ENCODE measurements around the gene CELF2.

CELF2 gene

DNA sequence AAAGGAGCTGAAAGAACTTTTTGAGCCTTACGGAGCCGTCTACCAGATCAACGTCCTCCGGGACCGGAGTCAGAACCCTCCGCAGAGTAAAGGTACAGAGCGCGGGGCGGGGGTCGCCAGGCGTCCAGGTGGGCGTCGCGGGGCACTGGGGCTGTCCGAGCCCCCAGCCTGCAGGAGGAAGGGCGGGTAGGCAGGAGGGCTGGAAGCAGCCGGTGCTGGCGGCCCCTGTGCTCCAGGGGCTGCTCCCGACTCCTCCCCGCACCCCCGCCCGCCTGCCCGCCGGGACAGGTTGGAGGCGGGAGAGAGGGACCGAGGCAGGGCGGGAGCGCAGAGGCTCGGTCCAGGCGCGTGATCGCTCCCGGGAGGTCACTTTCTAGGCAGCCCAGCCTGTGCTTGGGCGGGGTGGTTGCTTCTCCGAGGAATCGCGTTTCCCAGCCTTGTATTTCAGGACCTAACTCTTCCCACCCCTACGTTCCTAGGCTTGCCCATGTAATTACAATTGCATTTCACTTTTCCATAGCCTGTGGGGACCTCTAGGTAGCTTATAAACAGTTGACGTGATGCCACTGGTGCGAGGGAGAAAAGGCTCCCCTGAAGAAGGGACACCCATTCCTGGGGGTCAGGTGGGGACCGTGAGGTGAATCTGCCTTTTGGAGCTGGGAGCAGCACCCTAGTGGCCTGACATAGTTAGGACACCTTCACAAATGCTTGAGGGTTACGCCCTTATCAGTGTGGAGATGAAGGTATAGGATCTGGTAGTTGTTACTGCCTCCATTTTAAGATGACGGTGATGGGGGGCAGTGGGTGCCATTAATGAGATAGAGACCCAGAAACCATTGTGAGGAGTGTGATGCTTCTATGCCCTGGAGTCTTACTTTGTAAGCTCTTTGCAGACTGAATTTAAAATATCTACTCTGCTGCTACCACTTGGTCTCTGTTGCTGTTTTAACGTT, 148.2 kb downstream of the CELF2 start:
- no peak overlapping the region for H3K27ac ChIP-seq
- TF ChIP-seq, protein P1, sequence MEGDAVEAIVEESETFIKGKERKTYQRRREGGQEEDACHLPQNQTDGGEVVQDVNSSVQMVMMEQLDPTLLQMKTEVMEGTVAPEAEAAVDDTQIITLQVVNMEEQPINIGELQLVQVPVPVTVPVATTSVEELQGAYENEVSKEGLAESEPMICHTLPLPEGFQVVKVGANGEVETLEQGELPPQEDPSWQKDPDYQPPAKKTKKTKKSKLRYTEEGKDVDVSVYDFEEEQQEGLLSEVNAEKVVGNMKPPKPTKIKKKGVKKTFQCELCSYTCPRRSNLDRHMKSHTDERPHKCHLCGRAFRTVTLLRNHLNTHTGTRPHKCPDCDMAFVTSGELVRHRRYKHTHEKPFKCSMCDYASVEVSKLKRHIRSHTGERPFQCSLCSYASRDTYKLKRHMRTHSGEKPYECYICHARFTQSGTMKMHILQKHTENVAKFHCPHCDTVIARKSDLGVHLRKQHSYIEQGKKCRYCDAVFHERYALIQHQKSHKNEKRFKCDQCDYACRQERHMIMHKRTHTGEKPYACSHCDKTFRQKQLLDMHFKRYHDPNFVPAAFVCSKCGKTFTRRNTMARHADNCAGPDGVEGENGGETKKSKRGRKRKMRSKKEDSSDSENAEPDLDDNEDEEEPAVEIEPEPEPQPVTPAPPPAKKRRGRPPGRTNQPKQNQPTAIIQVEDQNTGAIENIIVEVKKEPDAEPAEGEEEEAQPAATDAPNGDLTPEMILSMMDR (conservative IDR thresholded peaks at IDR 0.05): no peak

DNA sequence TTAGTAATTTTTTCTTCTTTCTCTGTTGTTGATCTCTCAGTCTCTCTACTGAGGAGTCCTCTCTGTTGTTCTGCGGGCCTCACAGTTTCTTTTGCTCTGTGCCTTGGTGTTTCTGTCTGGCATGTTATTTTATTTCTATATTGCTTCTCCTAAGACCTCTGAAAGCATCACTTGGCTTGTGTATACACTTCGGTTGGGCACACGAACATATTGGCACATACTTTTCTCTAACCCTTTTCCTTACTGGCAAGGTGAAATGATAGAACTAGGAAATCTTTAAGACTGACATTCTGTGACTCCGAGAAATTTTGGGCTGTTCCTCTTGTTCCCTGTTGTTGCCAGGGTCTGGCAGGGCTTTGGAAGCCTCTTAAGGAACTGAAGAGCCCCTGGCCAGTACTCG, 148.9 kb downstream of the CELF2 start:
- TF ChIP-seq, protein P1 (conservative IDR thresholded peaks at IDR 0.05): no peak
- no peak overlapping the region for H3K27ac ChIP-seq

DNA sequence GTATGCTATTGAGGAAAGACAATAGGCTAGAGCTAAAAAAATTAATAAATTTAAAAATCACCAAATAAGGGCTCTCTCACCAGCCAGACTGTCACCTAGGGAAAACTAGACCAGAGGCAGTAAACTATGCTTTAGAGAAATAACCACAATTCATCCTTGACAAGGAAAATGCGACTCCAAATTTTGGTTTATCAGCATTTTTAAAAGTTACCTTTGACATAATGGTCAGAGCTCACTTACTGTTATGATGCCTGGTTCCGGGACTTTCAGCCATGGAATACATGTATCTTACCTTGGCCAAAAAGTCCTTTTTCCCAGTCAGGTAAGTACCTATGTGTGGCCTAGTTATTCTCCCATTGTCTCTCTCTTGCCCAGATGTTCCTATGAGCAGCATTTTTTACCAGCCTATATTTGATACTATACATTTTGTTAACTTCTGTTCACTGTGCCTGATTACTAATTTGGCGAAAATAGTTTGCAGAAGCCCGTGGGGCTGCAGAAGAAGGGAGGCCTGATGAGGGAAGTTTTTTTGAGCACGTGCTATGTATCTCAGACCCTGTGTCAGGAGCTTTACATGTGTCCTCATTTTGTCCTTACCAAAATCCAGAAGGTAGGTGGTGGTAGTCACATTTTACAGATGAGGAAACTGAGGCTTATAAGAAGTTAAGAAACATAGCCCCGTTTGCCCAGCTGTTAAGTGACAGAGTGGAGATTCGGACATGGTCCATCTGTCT, 149.7 kb downstream of the CELF2 start:
- TF ChIP-seq, protein P1 (conservative IDR thresholded peaks at IDR 0.05): no peak
- H3K27ac ChIP-seq: no peak overlapping the region

DNA sequence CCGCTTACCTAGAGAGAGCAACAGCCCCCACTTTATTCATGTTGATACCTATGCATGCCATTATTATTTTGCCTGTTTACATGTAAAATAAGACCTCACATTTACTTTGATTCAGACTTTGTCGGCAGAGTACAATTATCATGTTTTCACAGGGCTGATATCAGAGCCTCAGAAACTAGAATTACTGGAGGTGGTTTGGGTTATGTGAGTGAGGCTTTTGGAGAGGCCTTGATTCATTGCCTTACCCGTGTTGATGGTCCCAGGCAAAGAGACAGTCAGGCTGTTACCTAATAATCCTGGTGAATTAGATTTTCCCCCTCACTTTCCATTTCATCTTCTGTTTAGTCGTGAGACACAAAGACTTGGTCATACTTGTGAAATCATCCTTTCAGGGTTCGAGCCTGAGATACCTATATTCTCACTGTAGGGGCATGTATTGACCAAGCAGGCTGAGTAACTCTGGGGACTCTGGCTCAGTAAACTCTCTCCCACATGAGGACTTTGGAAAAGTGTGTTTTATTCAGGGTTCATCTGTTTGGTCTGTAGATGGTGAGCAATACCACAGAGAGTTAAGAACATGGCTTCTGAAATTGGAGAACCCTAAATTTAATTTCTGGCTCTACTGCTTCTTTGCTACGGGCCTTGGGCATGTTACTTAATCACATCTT, 150.9 kb downstream of the CELF2 start:
- TF ChIP-seq, protein P1 (conservative IDR thresholded peaks at IDR 0.05): no peak
- no peak overlapping the region for H3K27ac ChIP-seq

DNA sequence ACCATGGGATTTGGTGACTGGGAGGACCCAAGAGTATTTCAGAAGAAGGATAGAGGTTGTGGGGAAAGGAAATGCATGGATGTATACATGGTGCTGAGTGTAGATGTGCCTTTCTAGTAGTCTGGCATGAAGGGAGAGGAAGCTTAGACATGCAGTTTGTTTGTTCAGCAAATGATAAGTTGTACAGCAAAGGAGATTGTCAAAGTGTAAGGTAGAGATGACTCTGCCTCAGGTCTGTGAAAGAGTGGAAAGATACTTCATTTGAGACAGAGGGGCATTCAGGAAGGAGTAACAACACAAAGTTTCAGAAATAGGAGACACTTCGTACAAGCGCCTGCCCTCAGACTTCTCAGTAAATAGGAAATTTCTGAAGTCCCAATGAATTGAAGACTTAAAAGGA, 152.3 kb downstream of the CELF2 start:
- TF ChIP-seq, protein P1 (conservative IDR thresholded peaks at IDR 0.05): no peak
- H3K27ac ChIP-seq: no peak overlapping the region

DNA sequence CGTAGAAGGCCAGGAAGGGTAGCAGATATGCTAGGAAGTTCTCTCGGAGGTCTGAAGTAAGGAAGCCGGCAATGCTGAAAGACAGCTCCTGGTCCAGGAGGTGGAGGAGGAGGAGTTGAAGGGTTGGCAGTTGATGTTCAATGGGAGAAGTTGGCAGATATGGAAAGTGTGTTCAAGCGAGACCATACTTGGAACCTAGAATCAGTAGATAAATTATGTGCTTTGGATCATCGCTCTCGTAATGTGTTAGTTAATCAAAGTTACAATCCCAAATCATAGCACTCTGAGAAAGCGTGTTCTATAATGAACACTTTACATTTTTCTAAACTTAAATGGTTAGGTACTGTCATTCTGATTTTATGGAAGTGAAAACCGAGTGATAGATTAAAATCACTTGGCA, 152.9 kb downstream of the CELF2 start:
- TF ChIP-seq, protein P1 (conservative IDR thresholded peaks at IDR 0.05): no peak
- H3K27ac ChIP-seq: no peak overlapping the region
